ENCODE measurements around the gene DMAP1.
A peak's percentile ranks its signal among the peaks of the same experiment; 100 is the strongest.

Gene DMAP1

GRCh38 chr1:44227211-44227610 is 13.9 kb downstream of the DMAP1 start:
- no peak for DNase-seq (ENCODE audit: low spot score)

GRCh38 chr1:44228218-44228617 is 14.9 kb downstream of the DMAP1 start:
- no peak for DNase-seq (ENCODE audit: low spot score)

- no peak for DNase-seq (ENCODE audit: low spot score)
Observed at GRCh38 chr1:44229435-44230167, 16.3 kb downstream of the DMAP1 start.

DNA sequence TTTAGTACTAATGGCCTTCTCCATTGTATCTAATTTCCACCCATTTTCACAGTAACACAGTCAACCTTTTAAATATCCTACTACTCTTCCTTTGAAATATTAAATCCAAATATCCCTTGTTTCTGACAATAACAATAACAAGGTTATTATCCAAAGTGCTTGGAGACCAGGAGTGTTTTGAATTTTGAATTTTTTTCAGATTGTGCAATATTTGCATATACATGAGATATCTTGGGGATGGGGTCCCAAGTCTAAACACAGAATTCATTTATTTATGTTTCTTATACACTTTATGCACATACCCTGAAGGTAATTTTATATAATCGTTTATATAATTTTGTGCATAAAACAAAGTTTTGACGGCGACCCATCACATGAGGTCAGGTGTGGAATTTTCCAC is 17.5 kb downstream of the DMAP1 start:
- no peak for DNase-seq (ENCODE audit: low spot score)

DNA sequence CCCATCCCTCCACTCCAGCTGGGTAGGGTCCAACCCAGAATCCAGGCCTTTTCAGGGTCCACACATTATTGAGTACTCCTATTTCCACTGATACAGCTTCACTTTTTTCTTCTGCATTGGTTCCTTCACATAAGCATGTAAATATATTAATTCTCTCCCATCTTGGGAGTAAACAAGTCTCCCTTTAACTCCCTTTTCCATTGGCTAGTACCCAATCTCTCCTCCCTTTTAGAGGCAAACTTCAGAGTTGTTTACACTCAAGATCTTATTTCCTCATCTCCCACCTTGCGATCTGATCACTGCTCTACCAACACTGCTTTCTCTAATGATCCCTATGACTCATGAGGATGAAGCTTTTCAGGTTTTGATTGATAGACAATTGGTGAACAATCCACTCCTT is 20.3 kb downstream of the DMAP1 start:
- no peak for DNase-seq (ENCODE audit: low spot score)

DNA sequence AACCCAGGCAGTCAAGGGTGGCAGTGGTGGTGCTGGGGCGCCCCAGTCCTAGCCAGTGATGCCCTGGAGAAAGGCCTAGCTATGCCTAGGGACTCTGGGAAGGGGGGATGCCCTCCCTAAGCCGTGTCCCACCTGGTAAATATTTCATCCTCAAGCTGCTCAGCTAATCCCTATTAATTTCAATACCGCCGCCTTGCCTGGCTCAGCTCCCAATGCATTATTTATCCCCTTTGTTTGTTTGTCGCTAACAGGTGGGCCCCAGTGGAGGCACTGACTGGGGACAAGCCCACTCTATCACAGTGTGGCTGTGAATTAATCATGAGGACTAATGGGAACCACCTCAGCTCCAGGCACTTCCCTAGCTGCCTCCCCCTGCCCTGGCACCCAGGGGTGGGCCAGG is 22.5 kb downstream of the DMAP1 start:
- DNase-seq (ENCODE audit: low spot score), result no peak

GRCh38 chr1:44236490-44237272 is 23.4 kb downstream of the DMAP1 start:
- DNase-seq (ENCODE audit: low spot score), result no peak

DNA sequence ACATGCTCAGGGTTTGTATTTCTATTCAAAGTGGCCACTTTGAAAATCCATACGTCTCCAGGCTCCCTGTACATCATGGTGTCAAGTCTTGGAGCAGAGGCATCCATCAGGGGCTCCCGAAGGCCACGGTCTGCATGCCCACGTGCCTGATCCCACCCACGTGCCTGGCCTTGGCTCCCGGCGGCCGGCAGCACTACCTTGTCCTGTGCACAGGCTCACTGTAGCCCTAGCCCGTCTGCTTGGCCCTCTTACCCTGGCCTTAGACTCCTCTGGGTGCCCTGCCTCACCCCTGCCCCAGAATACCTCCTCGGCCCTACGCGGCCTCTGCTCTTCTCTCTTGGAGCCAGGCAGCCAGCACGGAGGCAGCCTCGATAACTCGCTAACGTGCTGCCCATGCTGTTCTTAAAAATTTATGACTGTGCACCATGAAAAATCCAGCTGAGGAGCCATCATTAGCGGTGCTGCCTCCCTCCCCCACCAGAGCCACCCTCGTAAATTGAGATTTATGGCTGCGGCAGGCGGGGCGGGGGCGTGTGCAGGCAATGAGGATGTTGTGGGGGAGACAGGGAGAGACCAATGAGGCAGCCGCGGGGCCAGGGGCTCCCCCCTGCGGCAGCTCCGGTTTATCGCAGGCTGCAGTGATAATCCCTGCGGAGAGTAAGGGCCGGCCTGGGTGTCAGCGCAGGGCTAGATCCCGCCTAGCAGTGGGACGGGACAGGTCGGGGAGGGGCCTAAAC is 24.6 kb downstream of the DMAP1 start:
- peak; percentile 87 for DNase-seq (ENCODE audit: low spot score)

- DNase-seq (ENCODE audit: low spot score), result no peak
Observed at GRCh38 chr1:44238660-44239059, 25.4 kb downstream of the DMAP1 start.

- DNase-seq (ENCODE audit: low spot score), result no peak
Observed at GRCh38 chr1:44239331-44239960, 26.2 kb downstream of the DMAP1 start.

- no peak for DNase-seq (ENCODE audit: low spot score)
Observed at GRCh38 chr1:44239961-44240371, 26.7 kb downstream of the DMAP1 start.

DNA sequence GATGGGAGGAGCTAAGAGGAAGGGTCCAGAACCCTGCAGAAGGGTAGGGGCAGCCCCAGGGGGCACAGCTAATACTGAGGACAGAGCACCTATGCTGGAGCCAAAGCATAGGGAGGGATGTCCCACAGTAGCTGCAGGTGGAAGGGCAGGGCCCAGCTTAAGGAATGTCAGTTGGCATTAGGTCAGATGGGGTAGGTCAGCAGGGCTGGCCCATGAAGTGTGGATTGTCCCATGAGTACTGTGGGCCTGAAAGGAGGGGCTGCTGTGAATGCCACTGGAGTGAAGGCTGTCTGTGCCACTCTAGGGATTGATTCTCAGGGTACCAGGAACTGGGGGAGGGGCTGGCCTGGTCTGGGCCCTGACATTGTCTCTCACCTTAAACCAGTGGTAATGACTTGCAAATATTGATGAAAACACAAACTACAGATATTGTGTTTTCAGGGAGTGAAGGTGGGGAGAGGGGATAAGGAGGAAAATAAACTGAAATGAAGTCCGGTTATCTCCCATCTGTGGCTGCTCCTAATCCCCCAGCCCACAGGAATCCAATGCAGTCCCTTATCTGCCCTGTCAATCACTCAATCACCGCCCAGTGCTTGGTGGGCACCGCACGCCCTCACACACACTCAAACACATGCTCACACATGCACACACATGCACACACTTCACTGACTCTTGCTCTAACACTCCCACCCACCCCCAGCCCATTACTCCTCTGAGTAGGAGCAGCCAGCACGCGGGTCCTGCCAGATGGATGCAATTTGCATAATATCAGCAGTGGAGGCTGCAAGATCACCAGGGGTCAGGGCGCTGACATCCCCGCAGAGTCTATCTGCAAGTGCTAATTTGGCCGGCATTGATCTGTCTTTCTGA is 27.8 kb downstream of the DMAP1 start:
- peak; percentile 54 for DNase-seq (ENCODE audit: low spot score)

DNA sequence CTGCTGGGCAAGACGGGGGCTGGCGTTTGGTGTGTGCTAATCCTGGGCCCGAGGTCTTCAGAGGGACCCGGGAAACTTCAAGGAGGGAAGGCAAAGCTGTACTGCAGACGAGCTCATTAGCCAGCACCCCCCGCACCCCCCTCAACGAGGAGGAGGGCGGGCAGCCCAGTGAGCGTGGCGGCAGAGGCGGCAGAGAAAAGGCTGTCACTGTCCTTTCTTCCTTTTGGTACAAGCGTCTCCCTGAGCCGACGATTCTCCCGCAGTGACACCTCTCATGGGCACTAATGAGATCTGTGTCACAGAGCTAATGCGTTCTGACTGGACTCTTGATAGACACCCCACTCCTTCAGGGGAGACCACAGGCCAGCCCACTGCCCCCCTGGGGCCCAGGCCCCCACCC is 29.5 kb downstream of the DMAP1 start:
- no peak for DNase-seq (ENCODE audit: low spot score)

- DNase-seq (ENCODE audit: low spot score), result no peak
Observed at GRCh38 chr1:44243782-44244495, 30.7 kb downstream of the DMAP1 start.

DNA sequence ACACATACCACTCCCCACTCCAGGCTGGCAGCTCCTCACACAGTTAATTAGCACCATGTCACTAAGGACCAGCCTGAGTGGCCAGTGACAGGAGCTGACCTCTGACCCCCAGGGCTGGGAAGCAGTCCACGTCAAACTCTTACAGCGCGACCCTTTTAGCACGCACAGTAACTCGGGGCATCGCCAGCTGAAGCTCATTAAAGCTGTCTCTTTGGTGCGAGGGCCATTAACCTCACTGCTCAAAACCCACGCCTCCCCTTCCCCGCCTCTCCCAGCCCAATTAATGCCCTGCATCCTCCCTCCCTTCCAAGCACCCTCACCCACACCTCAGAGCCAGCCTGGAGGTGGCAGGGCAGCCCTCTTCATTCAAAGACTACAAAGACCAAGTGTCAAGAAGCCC is 31.7 kb downstream of the DMAP1 start:
- DNase-seq (ENCODE audit: low spot score), result no peak

DNA sequence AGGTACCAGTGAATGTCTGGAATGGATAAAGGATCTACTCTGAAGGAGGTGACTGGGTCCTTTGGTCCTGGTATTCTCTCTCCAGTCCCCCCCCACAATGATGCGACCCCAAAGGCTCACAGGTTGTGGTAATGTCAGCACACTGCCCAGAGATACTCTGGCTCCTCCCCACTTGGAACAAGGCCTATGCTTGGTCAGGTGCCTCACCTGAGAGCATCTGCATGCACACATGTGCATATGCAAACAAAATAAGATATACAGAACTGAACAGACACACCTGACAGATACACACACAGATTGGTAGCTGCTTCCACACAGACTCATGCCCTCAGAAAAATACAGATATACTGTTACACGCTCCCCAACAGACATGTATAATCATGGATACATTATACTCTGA is 33.5 kb downstream of the DMAP1 start:
- no peak for DNase-seq (ENCODE audit: low spot score)

GRCh38 chr1:44249543-44249942 is 36.3 kb downstream of the DMAP1 start:
- no peak for DNase-seq (ENCODE audit: low spot score)

- DNase-seq (ENCODE audit: low spot score), result no peak
Observed at GRCh38 chr1:44250068-44250781, 37.0 kb downstream of the DMAP1 start.

- DNase-seq (ENCODE audit: low spot score), result no peak
Observed at GRCh38 chr1:44251486-44251885, 38.2 kb downstream of the DMAP1 start.

Measured in SK-N-DZ (cell line).